H1 (cell line): Measurements from ENCODE around the gene CMTR2. TPM values are rescaled to one million over a fixed set of nuclear protein-coding genes. Genes with fewer than 3 reads are reported as not detected.

Experiments used
- CTCF ChIA-PET: fragments of 300-600 bp; sonication (Branson Sonifier 250); formaldehyde crosslinking; loops from one replicate; lab custom pipeline; 2021; ENCODE audit not compliant: partially characterized antibody; lab: Charles Lee
- POLR2A ChIA-PET: fragments of 300-600 bp; sonication (Branson Sonifier 250); formaldehyde crosslinking; loops from one replicate; lab custom pipeline; 2021; ENCODE audit warnings: inconsistent platforms; ENCODE audit not compliant: partially characterized antibody; lab: Charles Lee
- DNase-seq, 2 experiments: peaks; one replicate each; pipeline versions ENCODE4 v3.0.0 to v3.0.0-alpha.2; 2010 to 2022; ENCODE audit warnings: low spot score in 2 of 2, low read depth in 1 of 2, mixed read lengths in 1 of 2
- FAIRE-seq: peaks from 2 replicates; lab custom pipeline; 2011; peaks lifted over from hg19 to GRCh38; lab: Jason Lieb, UNC
- H2AFZ ChIP-seq: 2 replicates; pipeline ENCODE4 v1.8.1; 2012; ENCODE audit warnings: low read length, inconsistent platforms
- H2AK5ac ChIP-seq: 2 replicates; pipeline ENCODE4 v1.6.1; 2013; ENCODE audit warnings: low read depth, low read length
- H2BK120ac ChIP-seq: replicated peaks from 2 replicates; pipeline ENCODE3; 2013; ENCODE audit warnings: low read depth, low read length, inconsistent platforms
- H2BK12ac ChIP-seq: 2 replicates; pipeline ENCODE4 v1.6.1; 2013; ENCODE audit warnings: low read depth, low read length
- H2BK15ac ChIP-seq: 2 replicates; pipeline ENCODE4 v1.6.1; 2013; ENCODE audit warnings: low read length
- H2BK20ac ChIP-seq: 2 replicates; pipeline ENCODE4 v1.6.1; 2013; ENCODE audit warnings: low read length
- H2BK5ac ChIP-seq: 2 replicates; pipeline ENCODE4 v1.6.1; 2013; ENCODE audit warnings: low read depth, low read length
- H3K14ac ChIP-seq: 2 replicates; pipeline ENCODE4 v1.6.1; 2013; ENCODE audit warnings: inconsistent platforms; ENCODE audit not compliant: insufficient read length
- H3K18ac ChIP-seq: 2 replicates; pipeline ENCODE4 v1.6.1; 2013; ENCODE audit warnings: low read length; ENCODE audit errors: extremely low read depth
- H3K23ac ChIP-seq: 2 replicates; pipeline ENCODE4 v1.6.1; 2013; ENCODE audit warnings: inconsistent platforms; ENCODE audit not compliant: insufficient read length
- H3K23me2 ChIP-seq: 2 replicates; pipeline ENCODE4 v1.6.1; 2013; ENCODE audit warnings: low read depth, low read length
- H3K27ac ChIP-seq: 2 replicates; pipeline ENCODE4 v1.6.1; 2011; ENCODE audit warnings: low read depth, low read length, inconsistent platforms
- H3K27me3 ChIP-seq, 4 experiments: replicated peaks in 1 of 4; 1 replicate in 1 of 4; 2 replicates in 3 of 4; pipeline versions ENCODE4 v1.6.1 to v1.8.1; 2011 to 2013; ENCODE audit warnings: low read length in 3 of 4, mild to moderate bottlenecking in 3 of 4, inconsistent platforms in 2 of 4, mixed read lengths in 2 of 4, moderate library complexity in 1 of 4; ENCODE audit not compliant: control insufficient read depth in 3 of 4, insufficient read depth in 3 of 4; ENCODE audit errors: extremely low read depth in 1 of 4
- H3K36me3 ChIP-seq, 4 experiments: 2 replicates each; pipeline versions ENCODE4 v1.6.1 to v1.8.1; 2011 to 2013; ENCODE audit warnings: mild to moderate bottlenecking in 4 of 4, low read length in 3 of 4, moderate library complexity in 2 of 4, control low read depth in 1 of 4, inconsistent platforms in 1 of 4; ENCODE audit not compliant: insufficient read depth in 4 of 4, control insufficient read depth in 2 of 4
- H3K4ac ChIP-seq: replicated peaks from 2 replicates; pipeline ENCODE3; 2013; ENCODE audit warnings: low read length, low read depth, mixed read lengths, inconsistent platforms; ENCODE audit not compliant: insufficient read length
- H3K4me1 ChIP-seq, 4 experiments: replicated peaks in 1 of 4; 1 replicate in 1 of 4; 2 replicates in 3 of 4; pipeline versions ENCODE4 v1.6.1 to v1.8.1; 2011 to 2013; ENCODE audit warnings: low read length in 3 of 4, inconsistent platforms in 2 of 4, mixed read lengths in 1 of 4; ENCODE audit not compliant: insufficient read depth in 4 of 4, control insufficient read depth in 3 of 4
- H3K4me2 ChIP-seq, 2 experiments: 2 replicates each; pipeline versions ENCODE4 v1.6.1 to v1.8.1; 2011 to 2013; ENCODE audit warnings: low read depth in 2 of 2, low read length in 2 of 2, control low read depth in 1 of 2, inconsistent platforms in 1 of 2, mild to moderate bottlenecking in 1 of 2; ENCODE audit not compliant: insufficient read depth in 1 of 2
- H3K4me3 ChIP-seq, 4 experiments: fragments of 200-600, 300-600 bp in 1 of 4; sonication (generic), shearing (Covaris generic), sonication (Bioruptor Twin) in 1 of 4; 2 replicates each; pipeline versions ENCODE4 v1.5.1 to v1.8.1; 2011 to 2016; ENCODE audit warnings: low read length in 4 of 4, low read depth in 3 of 4, control low read depth in 2 of 4, inconsistent platforms in 2 of 4, mild to moderate bottlenecking in 2 of 4, mixed read lengths in 1 of 4, moderate library complexity in 1 of 4; ENCODE audit not compliant: insufficient read depth in 2 of 4; ENCODE audit errors: extremely low read depth in 1 of 4
- H3K56ac ChIP-seq: replicated peaks from 2 replicates; pipeline ENCODE3; 2013; ENCODE audit warnings: low read depth, mild to moderate bottlenecking, mixed read lengths, low read length, inconsistent platforms; ENCODE audit not compliant: insufficient read length
- H3K79me1 ChIP-seq: 2 replicates; pipeline ENCODE4 v1.6.1; 2013; ENCODE audit warnings: low read depth, low read length, control low read depth
- H3K79me2 ChIP-seq, 2 experiments: 2 replicates each; pipeline versions ENCODE4 v1.6.1 to v1.8.1; 2012 to 2013; ENCODE audit warnings: low read length in 2 of 2, mild to moderate bottlenecking in 2 of 2, inconsistent platforms in 1 of 2; ENCODE audit not compliant: insufficient read depth in 2 of 2, control insufficient read depth in 1 of 2
- H3K9ac ChIP-seq, 4 experiments: replicated peaks in 1 of 4; 1 replicate in 1 of 4; 2 replicates in 3 of 4; pipeline versions ENCODE4 v1.6.1 to v1.8.1; 2011 to 2013; ENCODE audit warnings: low read depth in 3 of 4, low read length in 3 of 4, control low read depth in 2 of 4, mild to moderate bottlenecking in 2 of 4, moderate library complexity in 2 of 4, inconsistent platforms in 1 of 4; ENCODE audit errors: extremely low read depth in 1 of 4
- H3K9me3 ChIP-seq, 2 experiments: 2 replicates each; pipeline versions ENCODE4 v1.6.1 to v1.8.1; 2012 to 2013; ENCODE audit warnings: mild to moderate bottlenecking in 2 of 2, moderate library complexity in 2 of 2, control low read depth in 1 of 2, inconsistent platforms in 1 of 2, low read depth in 1 of 2, low read length in 1 of 2, mixed read lengths in 1 of 2; ENCODE audit not compliant: insufficient read depth in 2 of 2
- H4K20me1 ChIP-seq, 2 experiments: replicated peaks in 1 of 2; 2 replicates each; pipeline versions ENCODE3 to v1.8.1; 2011 to 2013; ENCODE audit warnings: inconsistent platforms in 2 of 2, low read length in 2 of 2, mild to moderate bottlenecking in 1 of 2; ENCODE audit not compliant: insufficient read depth in 2 of 2, control insufficient read depth in 1 of 2
- H4K5ac ChIP-seq: 2 replicates; pipeline ENCODE4 v1.6.1; 2013; ENCODE audit warnings: low read length, low read depth, mixed read lengths, inconsistent platforms; ENCODE audit not compliant: insufficient read length
- H4K8ac ChIP-seq: 2 replicates; pipeline ENCODE4 v1.8.0; 2013; ENCODE audit warnings: mild to moderate bottlenecking, moderate library complexity, low read length, inconsistent platforms; ENCODE audit not compliant: insufficient read depth; ENCODE audit errors: extremely low read depth
- H4K91ac ChIP-seq: replicated peaks from 2 replicates; pipeline ENCODE3; 2013; ENCODE audit warnings: low read length, mixed read lengths, inconsistent platforms; ENCODE audit not compliant: insufficient read length
- ASH2L ChIP-seq: fragments of 200-600, 300-600 bp; sonication (generic); IDR thresholded peaks from one replicate; pipeline ENCODE4 v1.7.1; 2017; ENCODE audit warnings: low read length
- BACH1 ChIP-seq: IDR thresholded peaks from 2 replicates; pipeline ENCODE4 v1.6.1; 2012; ENCODE audit warnings: low read length, improper control_type of control experiment
- GTF2F1 ChIP-seq: IDR thresholded peaks from 2 replicates; pipeline ENCODE4 v1.6.1; 2012; ENCODE audit warnings: low read depth, low read length, improper control_type of control experiment, borderline replicate concordance
- HDAC2 ChIP-seq, 2 experiments: fragments of 300-600 bp in 1 of 2; sonication (generic) in 1 of 2; IDR thresholded peaks; 2 replicates each; pipeline ENCODE4 v1.6.1; 2011 to 2012; ENCODE audit warnings: low read depth in 2 of 2, low read length in 2 of 2, mild to moderate bottlenecking in 2 of 2, moderate library complexity in 2 of 2, borderline replicate concordance in 1 of 2, inconsistent platforms in 1 of 2
- TCF12 ChIP-seq: IDR thresholded peaks from 2 replicates; pipeline ENCODE4 v1.6.1; 2011; ENCODE audit warnings: low read depth, mild to moderate bottlenecking, low read length
- WGBS, 2 experiments: shearing (Covaris generic) in 1 of 2; methylation state at CpG; one replicate each; pipeline versions ENCODE4 v1.1.6 to v1.1.7; 2013 to 2015; ENCODE audit warnings: low lambda C conversion rate in 2 of 2, mixed read lengths in 2 of 2, inconsistent platforms in 1 of 2, low coverage in 1 of 2, missing lambda C conversion rate in 1 of 2; ENCODE audit not compliant: insufficient replicate concordance in 2 of 2, insufficient coverage in 1 of 2, insufficient read length in 1 of 2; ENCODE audit errors: extremely low coverage in 1 of 2, missing lambda C conversion rate in 1 of 2; 5-methylcytosine and 5-hydroxymethylcytosine counted together
- long read RNA-seq, 2 experiments: library from RNA in 1 of 2; library from capped mRNA in 1 of 2; stranded (forward); transcript quantifications; one replicate each; pipeline ENCODE4 v2.0.0, GENCODE V29; 2021; ENCODE audit warnings: inconsistent platforms in 1 of 2
- polyA minus RNA-seq, 3 experiments: library from RNA; depleted of rRNA, polyadenylated mRNA; stranded (reverse); fragments of >200 nt; gene quantifications; 1 replicate in 2 of 3; 2 replicates in 1 of 3; pipeline ENCODE4 v1.2.3, GENCODE V29; 2011
- polyA plus RNA-seq, 7 experiments: library from polyadenylated mRNA; depleted of rRNA in 3 of 7; stranded (reverse) in 5 of 7; unstranded in 2 of 7; fragments of >200 nt in 5 of 7; fragments of 200-250 nt in 2 of 7; gene quantifications; 1 replicate in 5 of 7; 2 replicates in 1 of 7; 4 replicates in 1 of 7; pipeline versions ENCODE4 v1.2.1 to v1.2.3, GENCODE V29; 2011 to 2013; ENCODE audit warnings: missing spikeins in 2 of 7, mixed read lengths in 2 of 7
- total RNA-seq: library from RNA; stranded (reverse); fragmentation: NEBNext Ultra II Directional; extraction: Animal tissue kit (Norgen Biotek cat#: 25700); gene quantifications from 2 replicates; pipeline ENCODE4 v1.2.1, GENCODE V29; 2021
- TF ChIP-seq, protein P1 (sequence below): IDR thresholded peaks from 2 replicates; pipeline ENCODE4 v1.6.1; 2011; ENCODE audit warnings: low read length, improper control_type of control experiment

CMTR2 gene
- total RNA-seq (11.4 and 12.8 TPM in 2 replicates), polyA plus RNA-seq (2011; rRNA removed) (5.7 and 8.5 TPM in 2 replicates), polyA minus RNA-seq (2011; rRNA and poly(A)+ RNA removed) (11.4 and 14.5 TPM in 2 replicates)
- polyA plus RNA-seq (2011; cell fraction: cytosol; rRNA removed), result 9.0 TPM
- 4.2 TPM for polyA plus RNA-seq (2011; cell fraction: nucleus; rRNA removed)
- polyA plus RNA-seq (2012, experiment 1 of 2), result 4.4 to 9.4 TPM (median 7.3 TPM) in 4 replicates
- 1.9 TPM for polyA plus RNA-seq (2012, experiment 2 of 2)
- 8.9 TPM for polyA plus RNA-seq (2013, experiment 1 of 2)
- 7.7 TPM for polyA plus RNA-seq (2013, experiment 2 of 2)
- polyA minus RNA-seq (2011; cell fraction: cytosol; rRNA and poly(A)+ RNA removed), result 7.3 TPM
- 13.6 TPM for polyA minus RNA-seq (2011; cell fraction: nucleus; rRNA and poly(A)+ RNA removed)
- long read RNA-seq, experiment 1, full-length matches to known transcripts, result 4 of 7 reads
- long read RNA-seq, experiment 1, partial matches to known transcripts, result 0 of 7 reads
- long read RNA-seq, experiment 1, other reads (novel, unspliced or antisense), result 3 of 7 reads
- long read RNA-seq, experiment 2, full-length matches to known transcripts, result 2 of 3 reads
- long read RNA-seq, experiment 2, partial matches to known transcripts, result 0 of 3 reads
- long read RNA-seq, experiment 2, other reads (novel, unspliced or antisense), result 1 of 3 reads

DNA sequence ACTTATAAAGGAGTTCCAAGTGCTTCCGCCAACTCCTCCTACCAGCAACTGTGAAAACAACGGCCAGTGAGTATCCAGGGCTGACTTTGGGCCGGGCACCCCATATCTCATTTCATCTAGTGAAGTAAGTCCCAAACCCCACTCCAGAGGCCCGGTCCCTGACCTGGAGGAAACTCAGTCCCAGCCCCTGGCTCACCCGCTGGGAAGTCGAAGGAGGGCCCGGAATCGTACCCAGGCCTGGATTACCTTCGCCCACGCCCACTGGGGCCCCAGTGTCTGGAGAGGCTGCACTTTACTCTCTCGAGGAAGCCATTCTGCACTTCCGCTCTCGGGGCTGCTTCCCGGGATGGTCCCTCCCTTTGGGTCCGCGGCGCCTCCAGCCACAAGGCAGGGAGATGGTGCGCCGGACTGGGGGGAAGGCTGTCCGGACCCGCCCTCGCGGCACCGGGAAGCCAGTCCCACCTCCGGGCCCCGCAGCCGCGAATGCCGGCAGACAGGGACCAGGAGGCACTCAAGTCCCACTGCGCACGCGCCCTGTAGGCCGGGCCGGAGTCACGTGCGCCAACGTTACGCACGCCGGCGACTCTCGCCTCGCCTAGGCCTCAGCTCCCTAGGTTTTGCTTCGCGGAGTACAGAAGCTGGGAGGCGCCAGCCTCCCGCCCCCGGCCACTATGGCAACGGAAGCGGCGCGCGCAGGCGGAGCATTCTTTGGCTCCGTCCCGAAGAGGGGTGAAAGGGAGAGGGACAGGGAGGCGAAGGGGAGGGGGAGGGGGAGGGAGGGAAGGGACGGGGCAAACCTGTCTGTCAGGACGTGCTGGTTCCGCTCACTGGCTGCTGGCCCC lies at the start of gene CMTR2:
CMTR2 (minus strand) TSS at position 513 of the 842 bp plus-strand sequence. CDS start 3,482 bp downstream, outside the sequence.
- peaks cover 9 to 19% (median 13%) of the 10 kb centered on the region in 4 experiments for H3K36me3 ChIP-seq
- CTCF ChIA-PET, result interaction anchor here (0.7 to 1.9 kb wide), 4 partner anchors 23 to 100 kb away, joined by 3 to 6 read pairs (median 4); no protein-coding TSS in a partner anchor
- peaks cover 0 to 7% (median 2%) of the 10 kb centered on the region in 4 experiments; a peak in 4 of 7 replicates for H3K4me1 ChIP-seq
- no peak within 1 kb of the TSS for H4K91ac ChIP-seq
- H3K9me3 ChIP-seq, result no peaks in the 10 kb centered on the region
- H3K56ac ChIP-seq, result peak within 1 kb of the TSS; percentile 63
- H3K79me1 ChIP-seq, result no peaks in the 10 kb centered on the region
- peak within 1 kb of the TSS; percentile 81; the same call in 1 of the 2 replicates for H4K8ac ChIP-seq
- H3K4ac ChIP-seq, result no peak within 1 kb of the TSS
- 0 out of 2 replicates have a peak within 1 kb of the TSS, but pooled peaks have one; percentile 67 for H2BK20ac ChIP-seq
- no peaks in the 10 kb centered on the region for H3K27me3 ChIP-seq
- H3K4me2 ChIP-seq, result peak within 1 kb of the TSS; percentile 63 to 79
- POLR2A ChIA-PET, result interaction anchor here (0.6 to 1.3 kb wide), 3 partner anchors 22 to 40 kb away, joined by 3 to 5 read pairs (median 3); no protein-coding TSS in a partner anchor
- no peak within 1 kb of the TSS; the same call in 1 of the 2 replicates for H2BK15ac ChIP-seq
- WGBS, 2 experiments, result 3% methylated on average over 44 of the region's 60 CpGs; no CpG with 5 or more reads in 1 of the 2 experiments
- no peak within 1 kb of the TSS for H2BK120ac ChIP-seq
- DNase-seq (peak; percentile 96 to 97), FAIRE-seq (no peak)
- H3K79me2 ChIP-seq, result peaks cover 0 to 20% of the 10 kb centered on the region in 2 experiments; a peak in 2 of 4 replicates
- peaks cover 2% of the 10 kb centered on the region; the same call in 1 of the 2 replicates for H3K23me2 ChIP-seq
- peak within 1 kb of the TSS; percentile 41; the same call in 1 of the 2 replicates for H2AFZ ChIP-seq
- H2AK5ac ChIP-seq, result no peak within 1 kb of the TSS
- no peak within 1 kb of the TSS for H3K23ac ChIP-seq
- H4K5ac ChIP-seq, result peak within 1 kb of the TSS; percentile 49
- H4K20me1 ChIP-seq, result no peaks in the 10 kb centered on the region
- no peak within 1 kb of the TSS for H3K14ac ChIP-seq
- H2BK12ac ChIP-seq, result 0 out of 2 replicates have a peak within 1 kb of the TSS, but pooled peaks have one; percentile 56
- peak within 1 kb of the TSS; percentile 54 to 81 (median 70) for H3K4me3 ChIP-seq
- peak within 1 kb of the TSS; percentile 68 to 79 (median 75) for H3K9ac ChIP-seq
- H2BK5ac ChIP-seq, result peak within 1 kb of the TSS; percentile 91
- peak within 1 kb of the TSS; percentile 82 for H3K27ac ChIP-seq
- peak within 1 kb of the TSS; percentile 93 for H3K18ac ChIP-seq
- TF ChIP-seq TCF12 (0 out of 2 replicates have a peak, but pooled peaks have one; percentile 2), HDAC2 (IDR thresholded peaks at IDR 0.05; ENCODE audit: borderline replicate concordance in 1 of 2, low read depth in 2 of 2, low read length in 2 of 2) (no peak), BACH1 (no peak), GTF2F1 (0 out of 2 replicates have a peak, but pooled peaks have one; percentile 34), ASH2L (peak; percentile 95)
- TF ChIP-seq, protein P1, sequence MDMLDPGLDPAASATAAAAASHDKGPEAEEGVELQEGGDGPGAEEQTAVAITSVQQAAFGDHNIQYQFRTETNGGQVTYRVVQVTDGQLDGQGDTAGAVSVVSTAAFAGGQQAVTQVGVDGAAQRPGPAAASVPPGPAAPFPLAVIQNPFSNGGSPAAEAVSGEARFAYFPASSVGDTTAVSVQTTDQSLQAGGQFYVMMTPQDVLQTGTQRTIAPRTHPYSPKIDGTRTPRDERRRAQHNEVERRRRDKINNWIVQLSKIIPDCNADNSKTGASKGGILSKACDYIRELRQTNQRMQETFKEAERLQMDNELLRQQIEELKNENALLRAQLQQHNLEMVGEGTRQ, result peak; percentile 94
